ENCODE results near the gene OPN5.

The OPN5 gene

DNA sequence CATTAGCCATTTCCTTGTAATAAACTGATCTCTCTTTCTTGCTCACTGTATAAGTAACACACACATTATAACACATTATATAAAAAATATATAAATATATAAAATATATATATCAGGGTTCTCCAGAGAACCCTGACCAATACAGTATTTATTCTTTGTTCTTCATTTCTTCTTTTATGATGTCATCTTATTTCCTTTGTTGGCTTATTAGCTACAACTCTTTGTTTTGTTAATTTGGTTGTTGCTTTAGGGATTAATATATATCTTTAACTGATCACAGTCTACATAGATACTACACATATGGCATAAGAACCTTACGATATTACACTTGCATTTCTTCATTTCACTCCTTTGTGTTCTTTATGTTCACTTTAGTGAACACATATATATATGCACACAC is 14.7 kb upstream of the OPN5 start:
- TF ChIP-seq, protein P1, sequence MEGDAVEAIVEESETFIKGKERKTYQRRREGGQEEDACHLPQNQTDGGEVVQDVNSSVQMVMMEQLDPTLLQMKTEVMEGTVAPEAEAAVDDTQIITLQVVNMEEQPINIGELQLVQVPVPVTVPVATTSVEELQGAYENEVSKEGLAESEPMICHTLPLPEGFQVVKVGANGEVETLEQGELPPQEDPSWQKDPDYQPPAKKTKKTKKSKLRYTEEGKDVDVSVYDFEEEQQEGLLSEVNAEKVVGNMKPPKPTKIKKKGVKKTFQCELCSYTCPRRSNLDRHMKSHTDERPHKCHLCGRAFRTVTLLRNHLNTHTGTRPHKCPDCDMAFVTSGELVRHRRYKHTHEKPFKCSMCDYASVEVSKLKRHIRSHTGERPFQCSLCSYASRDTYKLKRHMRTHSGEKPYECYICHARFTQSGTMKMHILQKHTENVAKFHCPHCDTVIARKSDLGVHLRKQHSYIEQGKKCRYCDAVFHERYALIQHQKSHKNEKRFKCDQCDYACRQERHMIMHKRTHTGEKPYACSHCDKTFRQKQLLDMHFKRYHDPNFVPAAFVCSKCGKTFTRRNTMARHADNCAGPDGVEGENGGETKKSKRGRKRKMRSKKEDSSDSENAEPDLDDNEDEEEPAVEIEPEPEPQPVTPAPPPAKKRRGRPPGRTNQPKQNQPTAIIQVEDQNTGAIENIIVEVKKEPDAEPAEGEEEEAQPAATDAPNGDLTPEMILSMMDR (IDR thresholded peaks at IDR 0.05; ENCODE audit: low read depth, low read length) = no peak
- DNase-seq (ENCODE audit: extremely low read depth, low read depth) = no peak

DNA sequence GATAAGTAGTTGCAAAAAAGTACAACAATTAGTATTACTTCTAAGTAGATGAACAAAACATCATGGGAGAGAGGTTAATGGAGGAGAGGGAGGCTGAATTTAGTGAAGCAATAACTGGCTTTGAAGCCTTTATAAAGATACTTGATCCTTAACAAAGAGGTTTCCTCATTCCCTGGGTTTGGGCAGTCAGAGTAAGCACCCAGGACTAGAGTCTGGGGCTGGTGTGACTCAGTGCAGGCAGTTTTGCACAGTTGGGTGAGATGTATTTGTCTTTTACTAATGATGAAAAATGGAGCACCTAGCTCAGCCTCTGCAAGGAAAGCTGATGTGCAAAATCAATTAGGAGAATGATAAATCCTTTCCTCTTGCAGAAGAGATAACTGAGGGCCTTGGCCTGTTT is 11.8 kb upstream of the OPN5 start:
- DNase-seq (ENCODE audit: extremely low read depth, low read depth) = no peak
- TF ChIP-seq, protein P1 (IDR thresholded peaks at IDR 0.05; ENCODE audit: low read depth, low read length) = no peak

DNA sequence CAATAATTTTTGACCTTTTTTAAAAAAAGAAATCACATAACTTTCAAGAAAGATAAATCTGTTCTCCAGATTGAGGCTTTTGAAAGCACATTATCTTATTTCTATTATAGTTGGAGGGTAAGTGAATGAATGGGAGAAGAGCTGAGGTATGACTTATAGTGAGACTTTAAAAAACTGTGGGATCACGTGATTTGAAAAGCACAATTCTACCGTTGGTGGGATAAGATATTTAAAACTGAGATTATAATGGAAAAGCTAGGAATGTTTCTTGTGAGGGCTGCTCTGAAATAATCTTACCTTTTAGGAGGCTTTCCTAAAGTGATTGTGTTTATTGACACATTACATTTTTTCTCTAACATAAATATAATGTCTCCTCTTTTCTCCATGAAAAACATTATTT is 9.5 kb upstream of the OPN5 start:
- TF ChIP-seq, protein P1 (IDR thresholded peaks at IDR 0.05; ENCODE audit: low read depth, low read length) = no peak
- DNase-seq (ENCODE audit: extremely low read depth, low read depth) = no peak

DNA sequence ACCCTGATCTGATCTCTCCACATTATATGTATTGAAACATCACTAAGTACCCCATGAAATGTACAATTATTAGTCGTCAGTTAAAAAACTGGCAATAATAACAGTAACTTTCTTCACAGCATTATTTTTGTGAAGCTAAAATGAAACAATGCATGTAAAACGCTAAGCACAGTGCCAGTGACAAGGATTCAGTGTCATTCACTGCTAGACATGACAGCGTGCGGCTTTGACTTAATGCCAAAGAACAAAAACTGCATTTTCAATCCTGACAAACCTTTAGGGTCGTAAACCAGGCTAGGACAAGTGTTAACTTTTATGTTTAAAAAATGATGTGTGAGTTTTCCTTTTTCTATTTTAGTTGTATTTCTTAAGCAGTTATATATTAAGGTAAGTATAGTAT is 8.8 kb upstream of the OPN5 start:
- TF ChIP-seq, protein P1 (IDR thresholded peaks at IDR 0.05; ENCODE audit: low read depth, low read length) = no peak
- DNase-seq (ENCODE audit: extremely low read depth, low read depth) = no peak

DNA sequence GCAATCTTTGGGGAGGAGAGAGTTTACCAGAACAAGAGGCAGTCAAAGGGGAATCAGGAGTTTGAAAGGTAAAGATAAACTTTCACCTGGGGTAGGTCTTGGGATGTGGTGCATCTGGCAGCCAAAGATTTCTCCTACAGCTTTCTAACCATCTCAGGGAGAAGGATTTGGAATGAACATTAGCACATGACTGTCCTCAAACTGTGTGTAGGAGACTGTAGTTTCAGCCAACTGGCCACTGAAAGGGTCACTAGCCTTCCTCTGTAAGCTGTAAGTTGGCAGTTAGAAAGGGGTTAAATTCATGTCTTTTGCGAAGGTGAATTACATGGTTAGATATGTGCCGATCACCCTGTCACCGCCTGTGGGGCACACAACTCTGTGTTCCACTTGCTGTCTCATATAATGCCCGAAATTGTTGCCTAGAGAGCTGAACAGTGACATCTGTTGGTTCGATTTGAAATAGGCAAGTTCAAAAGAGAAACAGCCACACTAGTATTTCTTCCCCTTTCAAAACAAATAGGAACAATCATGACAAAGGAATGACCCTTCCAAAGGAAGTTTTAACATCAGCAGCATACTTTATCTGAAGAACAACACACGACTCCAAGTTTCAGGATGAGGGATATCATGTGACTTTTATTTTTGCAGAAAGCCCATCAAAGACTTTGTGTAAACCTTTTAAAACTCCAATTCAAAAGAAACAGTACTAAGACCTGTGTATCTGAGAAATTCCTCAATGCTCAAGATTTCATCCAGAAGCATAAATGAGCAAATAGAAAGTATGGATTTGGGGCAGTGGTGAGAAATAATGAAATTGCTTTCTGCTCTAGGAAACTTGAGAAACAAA is 1.1 kb upstream of the OPN5 start:
- TF ChIP-seq, protein P1 (IDR thresholded peaks at IDR 0.05; ENCODE audit: low read depth, low read length) = peak; percentile 74
- peak; percentile 32 for DNase-seq (ENCODE audit: extremely low read depth, low read depth)

DNA sequence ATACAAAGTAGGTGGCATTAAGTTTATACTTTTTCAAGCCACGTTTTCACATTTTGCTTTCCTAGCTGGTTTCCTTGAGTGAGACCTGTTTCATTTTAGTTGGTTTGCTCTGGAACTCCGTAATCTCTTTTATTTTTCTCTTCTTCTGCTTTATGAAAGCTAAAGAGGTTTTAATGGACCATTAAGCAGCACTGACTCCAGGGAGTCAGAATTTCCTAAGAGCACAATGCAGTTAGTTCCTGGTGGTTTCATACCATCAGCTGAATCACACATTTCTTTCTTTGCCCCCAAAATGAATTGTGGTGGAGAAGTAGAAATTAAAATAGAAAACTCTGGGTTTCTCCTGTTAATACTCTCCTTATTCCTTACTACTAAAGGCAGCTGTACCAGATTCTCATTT is 3.4 kb downstream of the OPN5 start:
- DNase-seq (ENCODE audit: extremely low read depth, low read depth) = no peak

More for the DNA sequence above, 3.4 kb downstream of the OPN5 start:
- TF ChIP-seq, protein P1 (IDR thresholded peaks at IDR 0.05; ENCODE audit: low read depth, low read length) = no peak
